HL-60 (cell line): Measurements from ENCODE around the gene KRTAP3-1.

Experiments used
- GABPA ChIP-seq: IDR thresholded peaks from 2 replicates; pipeline ENCODE4 v1.6.1; 2012; ENCODE audit warnings: low read depth
- POLR2AphosphoS5 ChIP-seq: IDR thresholded peaks from 2 replicates; pipeline ENCODE4 v1.6.1; 2012; ENCODE audit warnings: low read depth
- SPI1 ChIP-seq: IDR thresholded peaks from 2 replicates; pipeline ENCODE4 v1.6.1; 2012; ENCODE audit warnings: low read depth, mild to moderate bottlenecking, borderline replicate concordance
- TF ChIP-seq, protein P1 (sequence below): IDR thresholded peaks from one replicate; pipeline ENCODE4 v1.5.1; 2011; ENCODE audit warnings: low read length, control low read depth, inconsistent platforms; ENCODE audit not compliant: insufficient read depth
- TF ChIP-seq, protein P2 (sequence below): IDR thresholded peaks from 2 replicates; pipeline ENCODE4 v1.6.1; 2012; ENCODE audit warnings: low read depth; ENCODE audit not compliant: insufficient replicate concordance

DNA sequence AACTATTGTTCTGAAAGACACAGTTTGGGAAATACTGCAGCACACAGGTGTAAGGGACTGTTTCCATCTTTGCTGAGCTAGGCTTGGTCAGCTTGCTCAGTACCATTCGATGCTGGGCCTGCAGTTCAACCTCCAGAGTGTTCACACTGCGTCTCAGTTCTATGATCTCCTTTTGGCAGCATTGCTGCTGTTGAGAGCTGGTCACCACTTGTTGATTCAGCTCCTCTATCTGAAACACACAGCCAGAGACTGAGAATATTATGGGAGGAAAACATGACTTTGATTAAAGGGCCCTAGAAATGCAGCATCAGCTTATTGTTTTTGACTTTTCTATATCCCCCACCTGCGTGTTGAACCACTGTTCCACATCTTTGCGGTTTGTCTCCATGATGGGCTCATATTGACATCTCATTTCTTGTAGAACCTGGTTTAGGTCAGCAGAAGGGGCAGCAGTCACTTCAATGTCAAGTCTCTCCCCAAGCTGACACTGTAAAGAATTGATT lies 46.8 kb downstream of the KRTAP3-1 start:
- TF ChIP-seq GABPA: no peak
- TF ChIP-seq, protein P1, sequence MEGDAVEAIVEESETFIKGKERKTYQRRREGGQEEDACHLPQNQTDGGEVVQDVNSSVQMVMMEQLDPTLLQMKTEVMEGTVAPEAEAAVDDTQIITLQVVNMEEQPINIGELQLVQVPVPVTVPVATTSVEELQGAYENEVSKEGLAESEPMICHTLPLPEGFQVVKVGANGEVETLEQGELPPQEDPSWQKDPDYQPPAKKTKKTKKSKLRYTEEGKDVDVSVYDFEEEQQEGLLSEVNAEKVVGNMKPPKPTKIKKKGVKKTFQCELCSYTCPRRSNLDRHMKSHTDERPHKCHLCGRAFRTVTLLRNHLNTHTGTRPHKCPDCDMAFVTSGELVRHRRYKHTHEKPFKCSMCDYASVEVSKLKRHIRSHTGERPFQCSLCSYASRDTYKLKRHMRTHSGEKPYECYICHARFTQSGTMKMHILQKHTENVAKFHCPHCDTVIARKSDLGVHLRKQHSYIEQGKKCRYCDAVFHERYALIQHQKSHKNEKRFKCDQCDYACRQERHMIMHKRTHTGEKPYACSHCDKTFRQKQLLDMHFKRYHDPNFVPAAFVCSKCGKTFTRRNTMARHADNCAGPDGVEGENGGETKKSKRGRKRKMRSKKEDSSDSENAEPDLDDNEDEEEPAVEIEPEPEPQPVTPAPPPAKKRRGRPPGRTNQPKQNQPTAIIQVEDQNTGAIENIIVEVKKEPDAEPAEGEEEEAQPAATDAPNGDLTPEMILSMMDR: no peak
- TF ChIP-seq POLR2AphosphoS5: no peak
- TF ChIP-seq, protein P2, sequence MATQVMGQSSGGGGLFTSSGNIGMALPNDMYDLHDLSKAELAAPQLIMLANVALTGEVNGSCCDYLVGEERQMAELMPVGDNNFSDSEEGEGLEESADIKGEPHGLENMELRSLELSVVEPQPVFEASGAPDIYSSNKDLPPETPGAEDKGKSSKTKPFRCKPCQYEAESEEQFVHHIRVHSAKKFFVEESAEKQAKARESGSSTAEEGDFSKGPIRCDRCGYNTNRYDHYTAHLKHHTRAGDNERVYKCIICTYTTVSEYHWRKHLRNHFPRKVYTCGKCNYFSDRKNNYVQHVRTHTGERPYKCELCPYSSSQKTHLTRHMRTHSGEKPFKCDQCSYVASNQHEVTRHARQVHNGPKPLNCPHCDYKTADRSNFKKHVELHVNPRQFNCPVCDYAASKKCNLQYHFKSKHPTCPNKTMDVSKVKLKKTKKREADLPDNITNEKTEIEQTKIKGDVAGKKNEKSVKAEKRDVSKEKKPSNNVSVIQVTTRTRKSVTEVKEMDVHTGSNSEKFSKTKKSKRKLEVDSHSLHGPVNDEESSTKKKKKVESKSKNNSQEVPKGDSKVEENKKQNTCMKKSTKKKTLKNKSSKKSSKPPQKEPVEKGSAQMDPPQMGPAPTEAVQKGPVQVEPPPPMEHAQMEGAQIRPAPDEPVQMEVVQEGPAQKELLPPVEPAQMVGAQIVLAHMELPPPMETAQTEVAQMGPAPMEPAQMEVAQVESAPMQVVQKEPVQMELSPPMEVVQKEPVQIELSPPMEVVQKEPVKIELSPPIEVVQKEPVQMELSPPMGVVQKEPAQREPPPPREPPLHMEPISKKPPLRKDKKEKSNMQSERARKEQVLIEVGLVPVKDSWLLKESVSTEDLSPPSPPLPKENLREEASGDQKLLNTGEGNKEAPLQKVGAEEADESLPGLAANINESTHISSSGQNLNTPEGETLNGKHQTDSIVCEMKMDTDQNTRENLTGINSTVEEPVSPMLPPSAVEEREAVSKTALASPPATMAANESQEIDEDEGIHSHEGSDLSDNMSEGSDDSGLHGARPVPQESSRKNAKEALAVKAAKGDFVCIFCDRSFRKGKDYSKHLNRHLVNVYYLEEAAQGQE: no peak
- no peak for TF ChIP-seq SPI1
